Neural progenitor cell (in vitro differentiated cells): ENCODE results near the gene RNF187. TPM values are rescaled to one million over a fixed set of nuclear protein-coding genes. Genes with fewer than 3 reads are reported as not detected.
"Not testable (repeated sequence)": the region's sequence is repeated elsewhere in the genome, so short reads cannot be mapped to it uniquely, and the experiment has no call there.

Experiments used
- DNase-seq: peaks from one replicate; pipeline ENCODE4 v3.0.0-alpha.2; 2016; ENCODE audit warnings: low spot score
- H2AFZ ChIP-seq: fragments of 200-600 bp; sonication (generic); replicated peaks from 2 replicates; pipeline ENCODE4 v1.6.1; 2016; ENCODE audit warnings: antibody characterized with exemption
- H3F3A ChIP-seq: fragments of 200-600 bp; sonication (generic); 2 replicates; pipeline ENCODE4 v1.6.1; 2016; ENCODE audit warnings: antibody characterized with exemption, low read depth
- H3K27ac ChIP-seq: fragments of 200-600 bp; sonication (generic); 2 replicates; pipeline ENCODE4 v1.5.1; 2016; ENCODE audit warnings: mild to moderate bottlenecking
- H3K27me3 ChIP-seq: fragments of 200-600 bp; sonication (generic); 2 replicates; pipeline ENCODE4 v1.6.1; 2016; ENCODE audit warnings: mild to moderate bottlenecking, moderate library complexity
- H3K36me3 ChIP-seq: fragments of 200-600 bp; sonication (generic); 2 replicates; pipeline ENCODE4 v1.5.1; 2016
- H3K4me1 ChIP-seq: fragments of 200-600 bp; sonication (generic); 2 replicates; pipeline ENCODE4 v1.6.1; 2016; ENCODE audit warnings: mixed run types
- H3K4me2 ChIP-seq: fragments of 200-600 bp; sonication (generic); 2 replicates; pipeline ENCODE4 v1.6.1; 2016
- H3K4me3 ChIP-seq: fragments of 200-600 bp; sonication (generic); 2 replicates; pipeline ENCODE4 v1.5.1; 2016
- H3K79me2 ChIP-seq: fragments of 200-600 bp; sonication (generic); 2 replicates; pipeline ENCODE4 v1.6.1; 2016; ENCODE audit warnings: low read depth
- H3K9ac ChIP-seq: fragments of 200-600 bp; sonication (generic); 2 replicates; pipeline ENCODE4 v1.6.1; 2016
- H3K9me3 ChIP-seq: fragments of 200-600 bp; sonication (generic); 2 replicates; pipeline ENCODE4 v1.5.1; 2016; ENCODE audit warnings: low read depth
- H4K20me1 ChIP-seq: fragments of 200-600 bp; sonication (generic); 2 replicates; pipeline ENCODE4 v1.6.1; 2016; ENCODE audit warnings: low read depth
- H3K27ac Mint-ChIP-seq: 3 replicates; pipeline ENCODE4 v1.8.0; 2021; ENCODE audit warnings: mixed read lengths
- H3K27me3 Mint-ChIP-seq: 2 replicates; pipeline ENCODE4 v1.8.0; 2022; ENCODE audit warnings: low read depth, mild to moderate bottlenecking, inconsistent platforms, moderate library complexity, mixed read lengths; ENCODE audit not compliant: insufficient read depth
- H3K36me3 Mint-ChIP-seq: 3 replicates; pipeline ENCODE4 v1.8.0; 2021; ENCODE audit warnings: mixed read lengths
- H3K4me1 Mint-ChIP-seq: 3 replicates; pipeline ENCODE4 v1.8.0; 2021; ENCODE audit warnings: mixed read lengths
- H3K4me3 Mint-ChIP-seq: 3 replicates; pipeline ENCODE4 v1.8.0; 2021; ENCODE audit warnings: mild to moderate bottlenecking, moderate library complexity, mixed read lengths
- H3K9me3 Mint-ChIP-seq: 3 replicates; pipeline ENCODE4 v1.8.0; 2020; ENCODE audit warnings: mixed read lengths
- CTCF ChIP-seq: fragments of 200-600 bp; sonication (generic); IDR thresholded peaks from 2 replicates; pipeline ENCODE4 v1.5.1; 2017; ENCODE audit warnings: antibody characterized with exemption, mild to moderate bottlenecking
- EZH2 ChIP-seq: fragments of 200-600 bp; sonication (generic); IDR thresholded peaks from 2 replicates; pipeline ENCODE4 v1.6.1; 2017; ENCODE audit warnings: antibody characterized with exemption, mild to moderate bottlenecking, moderate library complexity
- EZH2phosphoT487 ChIP-seq: fragments of 200-600 bp; sonication (generic); IDR thresholded peaks from 2 replicates; pipeline ENCODE4 v1.6.1; 2017; ENCODE audit warnings: antibody characterized with exemption
- total RNA-seq: library from RNA; depleted of rRNA; stranded (reverse); fragments of >200 nt; gene quantifications from 2 replicates; pipeline ENCODE4 v1.2.3, GENCODE V29; 2015; ENCODE audit warnings: low replicate concordance

Gene RNF187
- total RNA-seq, 1 donor from 2014 or later: 16.1 TPM

- peaks cover 19% of the 10 kb centered on the region for H3K4me1 ChIP-seq
- peak overlapping the region; percentile 61 for H3K4me3 ChIP-seq
- H3K27me3 ChIP-seq: peaks cover 94% of the 10 kb centered on the region
- Mint-ChIP-seq H3K4me3 (peak overlapping the region; percentile 95), H3K36me3 (no peaks in the 10 kb centered on the region), H3K9me3 (no peaks in the 10 kb centered on the region), H3K4me1 (peaks cover 36% of the 10 kb centered on the region), H3K27ac (no peak overlapping the region), H3K27me3 (peaks cover 27% of the 10 kb centered on the region)
- no peaks in the 10 kb centered on the region for H3K9me3 ChIP-seq
- H3K79me2 ChIP-seq: no peaks in the 10 kb centered on the region
- no peak overlapping the region for H3K9ac ChIP-seq
- TF ChIP-seq CTCF (no peak), EZH2phosphoT487 (no peak), EZH2 (no peak)
- H3F3A ChIP-seq: peaks cover 25% of the 10 kb centered on the region
- H4K20me1 ChIP-seq: peaks cover 4% of the 10 kb centered on the region
- H3K4me2 ChIP-seq: peak overlapping the region; percentile 99
- no peaks in the 10 kb centered on the region for H3K36me3 ChIP-seq
- no peak overlapping the region for H3K27ac ChIP-seq
- no peak for DNase-seq
- peak overlapping the region; percentile 58 for H2AFZ ChIP-seq
Observed at GRCh38 chr1:228465571-228466146, 21.5 kb upstream of the RNF187 start.

GRCh38 chr1:228468188-228468587, 19.0 kb upstream of the RNF187 start:
- Histone ChIP-seq H3F3A (peaks cover 16% of the 10 kb centered on the region), H3K27me3 (peaks cover 87% of the 10 kb centered on the region), H3K4me1 (peaks cover 17% of the 10 kb centered on the region)
- not testable (repeated sequence) for H3K79me2 ChIP-seq, H3K27ac ChIP-seq, H3K9me3 ChIP-seq, H3K36me3 ChIP-seq, H3K36me3 Mint-ChIP-seq, H3K4me2 ChIP-seq, H4K20me1 ChIP-seq, DNase-seq, H3K4me3 ChIP-seq, H3K9ac ChIP-seq, H2AFZ ChIP-seq, H3K27ac Mint-ChIP-seq, H3K9me3 Mint-ChIP-seq, H3K4me3 Mint-ChIP-seq
- H3K27me3 Mint-ChIP-seq: peaks cover 25% of the 10 kb centered on the region
- peaks cover 22% of the 10 kb centered on the region for H3K4me1 Mint-ChIP-seq

GRCh38 chr1:228469413-228470162, 17.6 kb upstream of the RNF187 start:
- TF ChIP-seq EZH2phosphoT487 (no peak), CTCF (no peak), EZH2 (no peak)
- Mint-ChIP-seq H3K27me3 (peaks cover 25% of the 10 kb centered on the region), H3K36me3 (no peaks in the 10 kb centered on the region), H3K4me1 (peaks cover 22% of the 10 kb centered on the region), H3K9me3 (peaks cover 8% of the 10 kb centered on the region), H3K27ac (no peak overlapping the region), H3K4me3 (peak overlapping the region; percentile 16)
- no peak overlapping the region for H3K4me3 ChIP-seq
- H3K79me2 ChIP-seq: no peaks in the 10 kb centered on the region
- no peak overlapping the region for H3K9ac ChIP-seq
- peak overlapping the region; percentile 72 for H2AFZ ChIP-seq
- H3K36me3 ChIP-seq: no peaks in the 10 kb centered on the region
- H4K20me1 ChIP-seq: no peaks in the 10 kb centered on the region
- no peak overlapping the region for H3K27ac ChIP-seq
- peaks cover 14% of the 10 kb centered on the region for H3K4me1 ChIP-seq
- peak; percentile 44 for DNase-seq
- H3K9me3 ChIP-seq: no peaks in the 10 kb centered on the region
- H3F3A ChIP-seq: peaks cover 7% of the 10 kb centered on the region
- H3K27me3 ChIP-seq: peaks cover 83% of the 10 kb centered on the region
- peak overlapping the region; percentile 51 for H3K4me2 ChIP-seq
